ENCODE data around the gene HES5.

- TF ChIP-seq POLR2A (IDR thresholded peaks at IDR 0.05) (no peak), CTCF (IDR thresholded peaks at IDR 0.05) (no peak), POLR2AphosphoS5 (IDR thresholded peaks at IDR 0.05) (no peak), EP300 (IDR thresholded peaks at IDR 0.05) (no peak)
Observed at GRCh38 chr1:2480986-2481364, 49.1 kb downstream of the HES5 start.

Data from gastroesophageal sphincter (tissue), 3 donors.